Caco-2 (cell line): ENCODE data around the gene MOAP1. TPM values are rescaled to one million over a fixed set of nuclear protein-coding genes. Genes with fewer than 3 reads are reported as not detected.
"Not testable (repeated sequence)": the region's sequence is repeated elsewhere in the genome, so short reads cannot be mapped to it uniquely, and the experiment has no call there.

ENCODE experiments used
- BruUV-seq: library from RNA; stranded (reverse); fragments of 400-500 nt; replicated peaks from 2 replicates; lab custom pipeline; 2021; lab: Mats Ljungman, UMichigan
- CTCF ChIA-PET: fragments of 300-600 bp; sonication (Branson Sonifier 250); formaldehyde crosslinking; loops from one replicate; lab custom pipeline; 2022; ENCODE audit warnings: antibody characterized with exemption; lab: Charles Lee
- POLR2A ChIA-PET: fragments of 300-600 bp; sonication (Branson Sonifier 250); formaldehyde crosslinking; loops from one replicate; lab custom pipeline; 2022; ENCODE audit warnings: antibody characterized with exemption; lab: Charles Lee
- DNase-seq, 2 experiments: peaks; one replicate each; pipeline versions ENCODE4 v3.0.0 to v3.0.0-alpha.2; 2020 to 2022
- H3K27me3 ChIP-seq: replicated peaks from 2 replicates; pipeline ENCODE4 v1.6.0; 2011; ENCODE audit warnings: low read length; ENCODE audit not compliant: control insufficient read depth, insufficient read depth
- H3K36me3 ChIP-seq: 2 replicates; pipeline ENCODE4 v1.5.1; 2011; ENCODE audit warnings: low read length; ENCODE audit not compliant: control insufficient read depth, insufficient read depth
- H3K4me1 ChIP-seq: fragments of 250-450 bp; sonication (Bioruptor Pico); 2 replicates; pipeline ENCODE4 v1.5.1; 2020; ENCODE audit warnings: mild to moderate bottlenecking
- H3K4me3 ChIP-seq: 2 replicates; pipeline ENCODE4 v1.5.1; 2011; ENCODE audit warnings: low read depth, mild to moderate bottlenecking, control low read depth, low read length
- H3K9me3 ChIP-seq: fragments of 250-450 bp; sonication (Bioruptor Pico); 2 replicates; pipeline ENCODE4 v1.5.1; 2020; ENCODE audit warnings: mild to moderate bottlenecking, moderate library complexity
- H3K27ac Mint-ChIP-seq: one replicate; pipeline ENCODE4 v1.8.0; 2022; ENCODE audit warnings: mixed read lengths; ENCODE audit not compliant: unreplicated experiment
- H3K27me3 Mint-ChIP-seq: one replicate; pipeline ENCODE4 v1.8.0; 2022; ENCODE audit warnings: mixed read lengths; ENCODE audit not compliant: insufficient read depth, unreplicated experiment
- H3K36me3 Mint-ChIP-seq: one replicate; pipeline ENCODE4 v1.8.0; 2022; ENCODE audit warnings: mild to moderate bottlenecking, mixed read lengths; ENCODE audit not compliant: insufficient read depth, unreplicated experiment
- H3K4me1 Mint-ChIP-seq: one replicate; pipeline ENCODE4 v1.8.0; 2022; ENCODE audit warnings: low read depth, mixed read lengths; ENCODE audit not compliant: unreplicated experiment
- H3K4me3 Mint-ChIP-seq: one replicate; pipeline ENCODE4 v1.8.0; 2022; ENCODE audit warnings: mild to moderate bottlenecking, moderate library complexity, mixed read lengths; ENCODE audit not compliant: unreplicated experiment
- H3K9me3 Mint-ChIP-seq: one replicate; pipeline ENCODE4 v1.8.0; 2022; ENCODE audit warnings: mixed read lengths; ENCODE audit not compliant: unreplicated experiment
- CTCF ChIP-seq, 2 experiments: fragments of 200-600 bp in 1 of 2; IDR thresholded peaks; 1 replicate in 1 of 2; 2 replicates in 1 of 2; pipeline versions ENCODE4 v1.5.1 to v1.8.0; 2011 to 2022; ENCODE audit warnings: antibody characterized with exemption in 1 of 2, control low read depth in 1 of 2, inconsistent platforms in 1 of 2, low read depth in 1 of 2, low read length in 1 of 2, mild to moderate bottlenecking in 1 of 2, moderate library complexity in 1 of 2; ENCODE audit not compliant: insufficient read depth in 1 of 2, severe bottlenecking in 1 of 2, unreplicated experiment in 1 of 2
- intact Hi-C: fragments of 100-400 bp; cut with micrococcal nuclease; formaldehyde crosslinking; loops from one replicate; pipeline ENCODE4 v1.10.0; 2022; ENCODE audit not compliant: unreplicated experiment
- total RNA-seq: library from RNA; stranded (reverse); gene quantifications from 2 replicates; pipeline ENCODE4 v1.2.3, GENCODE V29; 2022

Gene MOAP1
- total RNA-seq, 1 experiment from 2014 or later, result 12.2 TPM

GRCh38 chr14:93175492-93175891 lies 9.2 kb downstream of the MOAP1 start:
- CTCF ChIA-PET, result no interaction called here

GRCh38 chr14:93174731-93175130 lies 10.0 kb downstream of the MOAP1 start:
- BruUV-seq, CTCF ChIA-PET, H3K9me3 Mint-ChIP-seq: not testable (repeated sequence)

More at GRCh38 chr14:93175492-93175891, 9.2 kb downstream of the MOAP1 start:
- no peaks in the 10 kb centered on the region for H3K9me3 Mint-ChIP-seq
- H3K4me3 Mint-ChIP-seq, result no peak overlapping the region
- no peak for DNase-seq
- no peak overlapping the region for H3K4me3 ChIP-seq
- H3K4me1 ChIP-seq, result no peaks in the 10 kb centered on the region
- POLR2A ChIA-PET, result interaction anchor here (1.0 kb wide), 1 partner anchor 9 kb away, joined by 3 read pairs; the partner anchor contains the start of genes LYSET and MOAP1
- H3K27me3 Mint-ChIP-seq, result no peaks in the 10 kb centered on the region
- TF ChIP-seq CTCF (IDR thresholded peaks at IDR 0.05; ENCODE audit: insufficient read depth in 1 of 2, low read depth in 1 of 2, low read length in 1 of 2, severe bottlenecking in 1 of 2, unreplicated experiment in 1 of 2), result no peak
- BruUV-seq, result no TSS peak
- no peaks in the 10 kb centered on the region for H3K36me3 ChIP-seq
- H3K9me3 ChIP-seq, result no peaks in the 10 kb centered on the region
- no peaks in the 10 kb centered on the region for H3K4me1 Mint-ChIP-seq
- H3K36me3 Mint-ChIP-seq, result no peaks in the 10 kb centered on the region
- H3K27me3 ChIP-seq, result no peaks in the 10 kb centered on the region
- no peak overlapping the region for H3K27ac Mint-ChIP-seq
- intact Hi-C loops, result no loop called here

GRCh38 chr14:93173943-93174395 lies 10.7 kb downstream of the MOAP1 start:
- Mint-ChIP-seq H3K9me3 (no peaks in the 10 kb centered on the region), H3K27me3 (no peaks in the 10 kb centered on the region), H3K36me3 (no peaks in the 10 kb centered on the region), H3K27ac (no peak overlapping the region), H3K4me3 (no peak overlapping the region), H3K4me1 (no peaks in the 10 kb centered on the region)
- ChIA-PET POLR2A (no interaction called here), CTCF (no interaction called here)
- H3K4me1 ChIP-seq, result no peaks in the 10 kb centered on the region
- no peak for DNase-seq
- no peak for TF ChIP-seq CTCF (IDR thresholded peaks at IDR 0.05; ENCODE audit: insufficient read depth in 1 of 2, low read depth in 1 of 2, low read length in 1 of 2, severe bottlenecking in 1 of 2, unreplicated experiment in 1 of 2)
- BruUV-seq, result no TSS peak
- H3K36me3 ChIP-seq, result no peaks in the 10 kb centered on the region
- no peak overlapping the region for H3K4me3 ChIP-seq
- H3K27me3 ChIP-seq, result no peaks in the 10 kb centered on the region
- intact Hi-C loops, result no loop called here
- no peaks in the 10 kb centered on the region for H3K9me3 ChIP-seq

More at GRCh38 chr14:93174731-93175130, 10.0 kb downstream of the MOAP1 start:
- H3K4me1 ChIP-seq, POLR2A ChIA-PET, H3K36me3 Mint-ChIP-seq, H3K4me1 Mint-ChIP-seq, H3K4me3 Mint-ChIP-seq, intact Hi-C loops, H3K27ac Mint-ChIP-seq, H3K27me3 ChIP-seq, H3K36me3 ChIP-seq, H3K9me3 ChIP-seq, DNase-seq, H3K4me3 ChIP-seq, H3K27me3 Mint-ChIP-seq: not testable (repeated sequence)

GRCh38 chr14:93171376-93171775 lies 13.3 kb downstream of the MOAP1 start:
- intact Hi-C loops, result no loop called here
- no peaks in the 10 kb centered on the region for H3K9me3 Mint-ChIP-seq
- no peak for DNase-seq
- Histone ChIP-seq H3K36me3 (no peaks in the 10 kb centered on the region), H3K4me1 (no peaks in the 10 kb centered on the region), H3K27me3 (no peaks in the 10 kb centered on the region), H3K4me3 (no peak overlapping the region), H3K9me3 (no peaks in the 10 kb centered on the region)
- H3K27me3 Mint-ChIP-seq, result no peaks in the 10 kb centered on the region
- ChIA-PET CTCF (no interaction called here), POLR2A (no interaction called here)
- BruUV-seq, result no TSS peak
- no peaks in the 10 kb centered on the region for H3K36me3 Mint-ChIP-seq
- H3K27ac Mint-ChIP-seq, result no peak overlapping the region
- no peak overlapping the region for H3K4me3 Mint-ChIP-seq
- H3K4me1 Mint-ChIP-seq, result no peaks in the 10 kb centered on the region
- no peak for TF ChIP-seq CTCF (IDR thresholded peaks at IDR 0.05; ENCODE audit: insufficient read depth in 1 of 2, low read depth in 1 of 2, low read length in 1 of 2, severe bottlenecking in 1 of 2, unreplicated experiment in 1 of 2)

GRCh38 chr14:93170141-93170540 lies 14.6 kb downstream of the MOAP1 start:
- H3K9me3 Mint-ChIP-seq, H3K4me1 ChIP-seq, POLR2A ChIA-PET, H3K4me3 ChIP-seq, H3K36me3 ChIP-seq, CTCF ChIA-PET, H3K4me1 Mint-ChIP-seq, H3K27ac Mint-ChIP-seq, H3K4me3 Mint-ChIP-seq, H3K36me3 Mint-ChIP-seq, H3K27me3 ChIP-seq, H3K9me3 ChIP-seq, intact Hi-C loops, H3K27me3 Mint-ChIP-seq, DNase-seq, BruUV-seq: not testable (repeated sequence)
